Activated naive CD4-positive, alpha-beta T cell treated with anti-CD3 and anti-CD28 coated beads, Interleukin-2, amount 50 U/mL, for 72 hours (primary cell): ENCODE results near the gene WASF3. TPM values are rescaled to one million over a fixed set of nuclear protein-coding genes. Genes with fewer than 3 reads are reported as not detected.
"Not testable (repeated sequence)": the region's sequence is repeated elsewhere in the genome, so short reads cannot be mapped to it uniquely, and the experiment has no call there.

Experiments used
- ATAC-seq, 2 donors: fragments of 150-1000 bp; cut with Tn5 transposase; 2 replicates each; pipeline ENCODE4 v1.10.0; 2021; ENCODE audit warnings: mild to moderate bottlenecking in 2 of 2, moderate library complexity in 2 of 2
- DNase-seq, 2 donors: peaks; one replicate each; pipeline ENCODE4 v3.0.0; 2021 to 2022; ENCODE audit warnings: low spot score in 2 of 2
- H3K27ac Mint-ChIP-seq, 2 donors: one replicate each; pipeline ENCODE4 v1.8.0; 2022; ENCODE audit warnings: mild to moderate bottlenecking in 2 of 2, mixed read lengths in 2 of 2
- H3K36me3 Mint-ChIP-seq, 2 donors: one replicate each; pipeline ENCODE4 v1.8.0; 2022; ENCODE audit warnings: mixed read lengths in 2 of 2
- H3K9me3 Mint-ChIP-seq, 2 donors: one replicate each; pipeline ENCODE4 v1.8.0; 2022; ENCODE audit warnings: mixed read lengths in 2 of 2
- total RNA-seq, 2 donors: library from RNA; stranded (reverse); gene quantifications; one replicate each; pipeline ENCODE4 v1.2.3, GENCODE V29; 2022

The WASF3 gene
- total RNA-seq, 2 donors from 2014 or later: 0.11 to 0.41 TPM

DNA sequence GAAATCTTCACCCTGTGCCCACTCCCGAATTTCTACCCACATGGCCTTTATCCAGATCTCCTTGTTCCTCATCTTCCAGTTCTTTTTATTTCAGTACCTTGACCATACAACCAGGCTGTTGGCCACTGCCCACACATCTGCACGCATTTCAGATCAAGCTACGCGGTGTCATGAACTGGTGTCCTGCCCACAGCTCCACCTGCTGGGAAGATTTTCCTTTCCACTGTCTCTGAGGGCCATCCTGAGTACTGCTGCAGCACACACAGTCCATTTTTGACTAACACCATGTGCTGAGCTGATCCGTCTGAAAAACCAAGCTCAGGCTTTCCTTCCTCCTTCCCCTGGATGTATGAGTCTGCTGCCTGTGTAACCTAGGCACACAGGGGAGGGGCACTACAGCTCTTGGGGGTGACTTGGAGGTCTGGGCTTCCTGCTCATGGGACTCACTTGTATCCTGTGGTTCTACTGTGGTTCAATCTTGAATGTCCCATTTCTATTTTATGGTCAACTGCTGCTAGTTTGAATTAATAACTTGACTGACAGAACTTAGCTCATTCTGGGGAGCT lies 71.9 kb downstream of the WASF3 start:
- Mint-ChIP-seq H3K27ac (no peak overlapping the region), H3K9me3 (peaks cover 9 to 10% of the 10 kb centered on the region in 2 donors), H3K36me3 (peaks cover under 1 to 2% of the 10 kb centered on the region in 2 donors)
- ATAC-seq: no peak
- no peak for DNase-seq

DNA sequence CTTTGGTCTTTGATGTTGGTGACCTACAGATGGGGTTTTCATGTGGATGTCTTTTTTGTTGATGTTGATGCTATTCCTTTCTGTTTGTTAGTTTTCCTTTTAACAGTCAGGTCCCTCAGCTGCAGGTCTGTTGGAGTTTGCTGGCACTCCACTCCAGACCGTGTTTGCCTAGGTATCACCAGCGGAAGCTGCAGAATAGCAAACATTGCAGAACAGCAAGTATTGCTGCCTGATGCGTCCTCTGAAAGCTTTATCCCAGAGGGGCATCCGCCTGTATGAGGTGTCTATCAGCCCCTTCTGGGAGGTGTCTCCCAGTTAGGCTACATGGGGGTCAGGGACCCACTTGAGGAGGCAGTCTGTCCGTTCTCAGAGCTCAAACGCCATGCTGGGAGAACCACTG lies 78.2 kb downstream of the WASF3 start:
- not testable (repeated sequence) for DNase-seq, H3K36me3 Mint-ChIP-seq, ATAC-seq, H3K27ac Mint-ChIP-seq, H3K9me3 Mint-ChIP-seq

DNA sequence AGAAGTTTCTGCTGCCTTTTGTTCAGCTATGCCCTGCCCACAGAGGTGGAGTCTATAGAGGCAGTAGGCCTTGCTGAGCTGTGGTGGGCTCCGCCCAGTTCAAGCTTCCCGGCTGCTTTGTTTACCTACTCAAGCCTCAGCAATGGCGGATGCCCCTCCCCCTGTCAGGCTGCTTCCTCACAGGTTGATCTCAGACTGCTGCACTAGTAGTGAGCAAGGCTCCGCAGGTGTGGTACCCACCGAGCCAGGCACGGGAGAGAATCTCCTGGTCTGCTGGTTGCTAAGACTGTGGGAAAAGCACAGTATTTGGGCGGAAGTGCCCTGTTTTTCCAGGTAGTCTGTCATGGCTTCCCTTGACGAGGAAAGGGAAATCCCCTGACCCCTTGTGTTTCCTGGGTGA lies 78.6 kb downstream of the WASF3 start:
- not testable (repeated sequence) for H3K36me3 Mint-ChIP-seq, H3K9me3 Mint-ChIP-seq, ATAC-seq, H3K27ac Mint-ChIP-seq, DNase-seq

DNA sequence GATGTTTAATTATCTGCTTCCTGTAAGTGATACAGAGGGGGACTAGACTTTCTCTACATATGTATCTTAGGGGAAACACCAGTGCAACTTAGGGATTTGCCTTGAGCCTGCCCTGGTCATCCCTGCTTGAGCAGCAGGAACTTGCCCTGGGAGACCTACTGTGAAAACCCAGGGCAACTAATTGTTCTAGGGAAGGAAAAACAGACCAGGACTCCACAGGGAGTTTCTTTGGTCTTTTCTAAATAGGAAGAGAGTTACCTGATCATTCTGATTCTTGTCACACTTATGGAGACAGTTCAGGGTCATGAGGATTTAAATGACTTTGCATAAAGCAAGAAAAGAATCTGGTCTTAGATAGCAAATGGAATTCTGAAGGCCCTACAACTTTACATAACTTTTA lies 89.1 kb downstream of the WASF3 start:
- ATAC-seq: no peak
- Mint-ChIP-seq H3K27ac (no peak overlapping the region), H3K9me3 (peaks cover 0 to 8% of the 10 kb centered on the region in 2 donors), H3K36me3 (peaks cover 9 to 12% of the 10 kb centered on the region in 2 donors)
- no peak for DNase-seq

DNA sequence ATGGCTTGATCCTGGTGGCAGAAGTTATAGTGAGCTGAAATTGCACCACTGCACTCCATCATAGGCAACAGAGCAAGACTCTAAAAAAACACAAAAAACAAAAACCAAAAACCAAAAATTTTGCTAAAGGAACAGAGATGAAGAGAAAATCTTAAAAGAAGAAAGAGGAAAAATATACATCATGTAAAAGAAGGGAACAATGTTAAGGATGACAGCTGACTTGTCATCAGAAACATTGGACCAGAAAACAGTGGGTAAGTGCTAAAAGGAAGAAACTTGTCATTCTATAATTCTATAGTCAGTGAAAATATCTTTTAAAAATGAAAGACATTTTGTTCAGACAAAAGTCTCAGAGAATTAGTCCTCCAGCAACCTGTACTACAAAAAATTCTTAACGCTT lies 93.8 kb downstream of the WASF3 start:
- ATAC-seq (no peak), DNase-seq (no peak)
- Mint-ChIP-seq H3K36me3 (peaks cover 9 to 12% of the 10 kb centered on the region in 2 donors), H3K27ac (no peak overlapping the region), H3K9me3 (peaks cover 0 to 8% of the 10 kb centered on the region in 2 donors)

DNA sequence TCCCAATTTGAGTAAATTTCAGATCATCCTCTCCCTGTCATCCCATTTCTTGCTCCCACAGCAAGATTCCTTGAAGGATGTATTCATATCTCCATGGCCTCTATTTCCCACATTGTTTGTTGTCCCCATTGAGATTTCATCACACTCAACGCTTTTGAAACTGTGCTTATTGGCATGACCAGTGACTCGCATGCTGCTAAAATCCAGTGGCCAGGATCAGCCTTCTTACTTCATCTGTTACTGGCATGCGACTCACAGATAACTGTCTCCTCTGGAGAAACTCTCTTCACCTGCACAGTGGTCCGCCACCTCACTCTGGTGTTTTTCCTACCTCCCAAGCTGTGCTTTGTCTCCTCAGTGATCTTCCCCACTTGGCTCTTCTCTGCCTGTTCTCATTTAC lies 95.8 kb downstream of the WASF3 start:
- H3K27ac Mint-ChIP-seq: no peak overlapping the region
- H3K36me3 Mint-ChIP-seq: peaks cover 9 to 12% of the 10 kb centered on the region in 2 donors
- ATAC-seq: no peak
- H3K9me3 Mint-ChIP-seq: peaks cover 0 to 8% of the 10 kb centered on the region in 2 donors
- no peak for DNase-seq

DNA sequence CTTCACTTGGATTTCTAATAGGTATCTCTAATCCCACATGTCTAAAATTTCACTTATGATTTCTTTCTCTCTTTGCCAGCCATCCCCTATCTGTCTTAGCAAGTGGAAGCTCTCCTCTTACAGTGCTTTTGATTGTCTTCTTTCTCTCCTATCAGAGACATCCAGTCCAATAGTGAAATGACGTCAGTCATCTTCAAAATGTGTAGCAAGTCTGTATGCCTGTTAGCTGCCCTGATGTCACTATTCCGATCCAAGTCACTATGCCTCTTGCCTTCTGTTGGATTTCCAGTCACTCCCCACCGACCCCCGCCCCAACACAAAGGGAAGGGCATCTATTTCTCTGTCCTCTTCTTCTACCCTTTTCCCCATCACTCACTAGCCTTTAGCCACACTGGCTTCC lies 96.4 kb downstream of the WASF3 start:
- peaks cover 0 to 8% of the 10 kb centered on the region in 2 donors for H3K9me3 Mint-ChIP-seq
- ATAC-seq (no peak), DNase-seq (no peak)
- peaks cover 9 to 12% of the 10 kb centered on the region in 2 donors for H3K36me3 Mint-ChIP-seq
- H3K27ac Mint-ChIP-seq: no peak overlapping the region

DNA sequence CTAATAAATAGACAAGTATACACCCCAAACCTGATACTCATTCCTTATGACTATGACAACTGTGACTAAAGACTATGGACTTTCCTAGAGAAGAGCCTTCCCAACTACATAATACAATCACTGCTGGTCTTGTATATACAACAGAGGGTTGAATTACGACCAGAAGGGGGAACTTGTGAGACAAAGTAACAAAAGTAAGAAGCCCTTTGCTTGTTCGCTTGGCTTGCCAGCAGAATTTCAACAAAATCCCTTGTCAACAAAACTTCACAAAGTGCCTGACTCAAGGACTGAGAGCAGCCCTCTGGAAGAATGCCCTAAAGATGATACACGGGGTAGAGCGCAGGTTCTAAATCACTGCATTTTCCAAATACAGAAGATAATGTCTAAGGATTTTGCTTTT lies 99.4 kb downstream of the WASF3 start:
- no peak overlapping the region for H3K27ac Mint-ChIP-seq
- H3K9me3 Mint-ChIP-seq: no peaks in the 10 kb centered on the region
- no peak for DNase-seq
- ATAC-seq: no peak
- H3K36me3 Mint-ChIP-seq: peaks cover 0 to 5% of the 10 kb centered on the region in 2 donors

DNA sequence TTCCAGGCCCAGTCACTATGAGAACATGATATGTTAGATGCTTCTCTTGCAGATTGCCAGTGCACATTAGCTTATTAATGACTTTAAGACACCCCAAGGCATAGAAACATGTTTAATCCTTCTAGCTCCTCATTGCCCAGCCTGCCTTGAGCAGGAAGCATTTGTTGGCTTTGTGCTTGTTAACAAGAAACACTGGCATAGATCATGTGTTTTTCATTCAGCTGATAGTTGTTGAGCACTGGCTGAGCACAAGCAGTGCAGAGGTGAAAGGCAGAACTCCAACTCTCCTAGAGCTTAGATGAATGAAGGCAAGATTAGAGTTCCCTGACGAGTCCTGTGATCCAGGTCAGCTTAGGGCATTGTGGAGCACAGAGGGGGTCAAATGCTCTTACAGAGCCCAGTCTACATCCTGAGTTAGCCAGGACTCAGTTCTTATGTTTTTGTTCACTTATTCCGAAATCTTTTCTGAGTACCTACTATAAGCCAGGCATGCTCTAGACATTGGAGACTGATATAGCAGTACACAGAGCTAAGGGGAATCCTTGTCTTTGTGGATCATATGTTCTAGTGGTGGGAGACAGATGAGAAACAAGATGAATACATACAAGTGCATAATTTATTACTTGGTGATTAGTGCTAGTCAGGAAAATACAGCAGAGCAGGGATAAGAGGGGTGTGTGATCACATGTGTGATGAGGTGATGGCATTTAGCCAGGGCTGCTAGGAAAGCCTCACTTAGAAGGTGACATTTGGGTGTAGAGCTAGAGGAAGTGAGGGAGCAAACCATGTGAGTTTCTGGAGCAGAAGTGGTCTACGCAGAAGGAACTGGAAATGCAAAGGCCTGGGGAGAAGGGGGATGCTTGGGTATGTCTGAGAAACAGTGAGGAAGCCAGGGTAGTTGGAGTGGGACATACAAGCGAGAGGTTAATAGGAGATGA lies 101.2 kb downstream of the WASF3 start:
- DNase-seq (no peak), ATAC-seq (no peak)

DNA sequence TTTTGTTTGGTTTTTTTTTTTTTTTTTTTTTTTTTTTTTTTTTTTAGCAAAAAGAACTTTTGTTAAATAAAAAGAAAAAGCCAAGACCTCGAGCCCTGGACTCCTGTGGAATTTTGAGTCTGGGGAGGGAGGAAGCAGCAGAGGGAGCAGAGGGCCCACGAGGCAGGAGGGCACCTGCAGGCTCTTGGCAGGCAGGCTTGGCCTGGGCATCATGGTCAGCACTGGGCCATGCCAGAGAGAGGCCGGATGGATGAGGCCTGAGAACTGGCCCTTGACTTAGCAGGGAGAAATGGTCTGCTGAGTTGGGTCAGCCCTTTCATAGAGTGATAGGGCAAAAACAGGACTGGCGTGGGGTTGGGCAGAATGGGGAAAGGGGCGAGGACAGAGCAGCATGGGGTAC lies 102.7 kb downstream of the WASF3 start:
- Mint-ChIP-seq H3K36me3 (peaks cover 0 to 5% of the 10 kb centered on the region in 2 donors), H3K9me3 (no peaks in the 10 kb centered on the region), H3K27ac (no peak overlapping the region)
- ATAC-seq (no peak), DNase-seq (no peak)

More for the DNA sequence above, 101.2 kb downstream of the WASF3 start:
- no peaks in the 10 kb centered on the region for H3K9me3 Mint-ChIP-seq
- H3K27ac Mint-ChIP-seq: no peak overlapping the region
- peaks cover 0 to 5% of the 10 kb centered on the region in 2 donors for H3K36me3 Mint-ChIP-seq

DNA sequence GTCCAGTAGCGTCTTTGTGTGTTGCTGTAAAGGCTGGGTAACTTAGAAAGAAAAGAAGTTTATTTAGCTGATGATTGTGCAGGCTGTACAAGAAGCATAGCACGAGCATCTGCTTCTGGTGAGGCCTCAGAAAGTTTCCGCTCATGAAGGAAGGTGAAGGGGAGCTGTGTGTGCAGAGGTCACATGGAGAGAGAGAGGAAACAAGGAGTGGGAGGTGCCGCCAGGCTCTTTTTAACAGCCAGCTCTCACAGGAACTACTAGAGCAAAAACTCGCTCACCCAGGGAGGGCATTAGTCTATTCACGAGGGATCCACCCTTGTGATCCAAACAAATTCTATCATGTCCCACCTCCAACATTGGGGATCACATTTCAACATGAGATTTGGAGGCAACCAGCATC lies 103.3 kb downstream of the WASF3 start:
- H3K9me3 Mint-ChIP-seq: no peaks in the 10 kb centered on the region
- DNase-seq: no peak
- ATAC-seq: no peak

DNA sequence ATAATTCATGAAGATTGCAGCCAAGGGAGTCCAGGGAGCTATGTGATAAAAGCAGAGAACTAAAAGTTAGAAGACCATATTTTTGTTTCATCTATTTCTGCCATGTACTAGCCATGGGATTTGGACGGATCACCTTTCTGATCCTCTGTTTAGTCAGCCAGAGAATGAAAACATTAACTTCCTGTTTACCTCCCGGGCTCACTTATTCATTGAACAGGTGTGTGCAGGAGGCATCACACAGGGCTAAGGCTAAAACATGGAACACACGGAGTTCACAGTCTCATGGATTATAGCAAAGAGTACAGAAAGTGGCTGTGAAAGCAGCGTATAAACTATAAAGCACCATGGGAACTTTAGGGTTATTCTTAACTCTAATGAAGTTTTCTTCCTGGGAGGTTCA lies 106.3 kb downstream of the WASF3 start:
- Mint-ChIP-seq H3K36me3 (peaks cover 0 to 5% of the 10 kb centered on the region in 2 donors), H3K9me3 (no peaks in the 10 kb centered on the region), H3K27ac (no peak overlapping the region)
- ATAC-seq (no peak), DNase-seq (no peak)

More for the DNA sequence above, 103.3 kb downstream of the WASF3 start:
- peaks cover 0 to 5% of the 10 kb centered on the region in 2 donors for H3K36me3 Mint-ChIP-seq
- no peak overlapping the region for H3K27ac Mint-ChIP-seq

DNA sequence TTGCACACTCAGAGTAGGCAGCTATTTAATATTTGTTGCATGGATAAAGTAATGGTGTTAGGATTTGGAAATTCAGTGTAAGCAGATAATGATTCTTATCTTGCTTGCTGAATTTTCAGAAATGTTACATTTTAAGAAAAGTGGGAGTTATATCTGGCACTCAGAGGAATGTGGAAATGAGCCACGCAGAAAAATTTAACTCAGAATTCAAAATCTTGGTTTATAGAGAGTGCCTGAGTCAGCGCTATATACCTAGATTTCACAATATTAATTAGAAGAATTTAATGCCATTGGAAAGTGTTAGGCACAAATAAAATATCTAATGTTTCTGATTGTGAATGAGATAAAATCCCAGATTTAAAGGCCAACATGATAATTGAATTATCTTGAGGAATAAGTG lies 106.8 kb downstream of the WASF3 start:
- DNase-seq (no peak), ATAC-seq (no peak)
- Mint-ChIP-seq H3K9me3 (no peaks in the 10 kb centered on the region), H3K36me3 (peaks cover 0 to 5% of the 10 kb centered on the region in 2 donors), H3K27ac (no peak overlapping the region)

DNA sequence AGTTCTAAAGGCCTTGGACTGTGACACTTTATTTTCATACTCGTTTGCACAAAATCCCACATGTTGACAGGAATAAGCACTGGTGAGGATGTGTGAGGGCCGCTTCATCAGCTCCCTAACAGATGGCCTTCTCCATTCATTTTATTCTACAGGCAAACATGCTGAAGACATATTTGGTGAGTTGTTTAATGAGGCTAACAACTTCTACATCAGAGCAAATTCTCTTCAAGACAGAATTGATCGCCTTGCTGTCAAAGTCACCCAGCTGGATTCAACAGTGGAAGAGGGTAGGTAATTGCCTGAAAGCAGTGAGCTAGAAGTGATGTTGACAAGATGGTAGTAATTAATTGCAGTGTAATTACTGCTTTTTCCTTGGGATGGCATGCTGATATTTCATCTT lies 107.4 kb downstream of the WASF3 start:
- Mint-ChIP-seq H3K36me3 (peaks cover 0 to 5% of the 10 kb centered on the region in 2 donors), H3K27ac (no peak overlapping the region), H3K9me3 (no peaks in the 10 kb centered on the region)
- ATAC-seq: no peak
- no peak for DNase-seq

DNA sequence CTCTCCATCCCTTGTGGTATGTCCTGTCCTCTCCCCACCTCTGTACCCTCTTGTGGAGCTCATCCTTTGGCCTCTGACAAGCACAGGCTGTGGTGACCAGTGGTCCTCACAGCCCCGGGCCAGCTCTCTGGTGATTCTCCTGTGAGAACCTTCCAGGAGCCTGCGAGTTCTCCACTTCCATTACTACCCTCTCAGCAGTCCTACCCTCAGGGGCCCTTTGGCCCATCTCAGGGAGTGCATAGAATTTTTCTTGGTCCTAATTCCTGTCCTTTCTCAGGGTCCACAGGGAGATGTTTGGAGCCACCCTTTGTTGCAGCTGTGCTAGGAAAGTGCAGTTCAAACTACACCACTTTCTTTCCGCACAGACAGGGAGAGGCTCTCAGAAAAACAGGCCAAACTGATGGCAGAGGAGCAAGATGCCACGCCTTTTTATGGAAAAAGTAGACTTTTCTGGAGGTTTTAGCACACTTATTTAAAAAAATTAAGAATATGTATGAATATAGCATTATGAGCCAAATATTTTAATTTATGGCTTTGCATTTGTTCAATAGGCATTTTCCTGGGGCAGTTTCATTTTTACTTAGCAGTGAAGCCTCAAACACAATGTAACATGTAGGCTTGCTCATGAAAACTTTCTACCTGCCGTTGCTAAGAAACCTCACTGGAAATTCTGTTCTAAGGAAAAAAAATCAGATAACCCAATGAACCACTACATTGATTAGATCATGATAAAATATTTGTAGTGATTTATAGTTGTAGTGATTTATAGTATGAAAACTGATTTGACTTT lies 111.1 kb downstream of the WASF3 start:
- no peak for ATAC-seq
- no peak for DNase-seq
- Mint-ChIP-seq H3K27ac (no peak overlapping the region), H3K36me3 (no peaks in the 10 kb centered on the region), H3K9me3 (no peaks in the 10 kb centered on the region)

DNA sequence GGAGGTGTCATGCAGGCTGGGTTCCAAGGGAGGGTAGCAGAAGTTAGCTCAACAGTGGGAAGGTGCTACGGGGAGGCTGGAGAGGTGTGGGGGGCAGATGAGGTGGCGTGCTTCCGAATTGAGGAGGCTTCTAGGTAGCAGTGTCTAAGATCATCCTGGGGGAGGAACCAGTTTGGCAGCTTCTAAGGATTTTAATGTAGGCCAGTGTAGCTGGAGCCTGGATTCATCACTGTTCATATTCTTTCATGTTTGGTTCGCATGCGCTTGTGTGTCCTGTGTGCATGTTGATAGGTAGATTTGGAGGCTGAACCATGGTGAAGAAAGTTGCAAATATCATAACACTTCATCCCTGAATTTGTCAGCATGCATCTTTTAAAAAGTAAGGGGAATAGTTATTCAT lies 116.4 kb downstream of the WASF3 start:
- H3K27ac Mint-ChIP-seq: no peak overlapping the region
- DNase-seq (no peak), ATAC-seq (no peak)
- H3K9me3 Mint-ChIP-seq: no peaks in the 10 kb centered on the region
- no peaks in the 10 kb centered on the region for H3K36me3 Mint-ChIP-seq

DNA sequence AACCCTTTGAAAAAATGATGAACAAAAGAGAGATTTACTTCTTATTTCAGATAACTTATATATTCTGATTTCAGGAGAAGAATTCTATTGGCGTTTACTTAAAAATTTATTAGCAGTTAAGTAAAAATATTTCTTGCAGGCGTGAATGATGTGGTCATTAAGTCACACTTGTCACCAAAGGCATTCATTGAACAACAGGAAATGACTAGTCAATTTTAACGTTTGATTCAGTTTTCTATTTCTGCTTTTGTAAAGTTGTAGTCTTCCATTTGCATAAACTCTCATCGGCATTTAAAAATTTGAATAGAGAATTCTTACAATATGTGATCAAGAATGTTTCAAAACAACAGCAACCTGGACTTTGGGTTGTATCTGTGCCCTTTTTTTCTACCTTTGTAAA lies 119.7 kb downstream of the WASF3 start:
- Mint-ChIP-seq H3K27ac (no peak overlapping the region), H3K36me3 (no peaks in the 10 kb centered on the region), H3K9me3 (no peaks in the 10 kb centered on the region)
- ATAC-seq (no peak), DNase-seq (no peak)
